GM21576 (cell line): ENCODE data around the gene ANKS1B.
A peak's percentile ranks its signal among the peaks of the same experiment; 100 is the strongest.
"Not testable (repeated sequence)": the region's sequence is repeated elsewhere in the genome, so short reads cannot be mapped to it uniquely, and the experiment has no call there.

Experiments used
- ATAC-seq: cut with Tn5 transposase; IDR thresholded peaks from one replicate; pipeline ENCODE4 v1.9.1; 2021; ENCODE audit warnings: mild to moderate bottlenecking, moderate library complexity; ENCODE audit not compliant: unreplicated experiment

Gene ANKS1B

GRCh38 chr12:99709619-99710018, 275.1 kb downstream of the ANKS1B start:
- no peak for ATAC-seq

- no peak for ATAC-seq
These were observed 275.6 kb downstream of the ANKS1B start for GRCh38 chr12:99709116-99709515.

GRCh38 chr12:99707883-99708282, 276.9 kb downstream of the ANKS1B start:
- ATAC-seq: no peak

GRCh38 chr12:99706736-99707473, 277.8 kb downstream of the ANKS1B start:
- ATAC-seq: no peak

- no peak for ATAC-seq
These were observed 280.3 kb downstream of the ANKS1B start for GRCh38 chr12:99704458-99704857.

- no peak for ATAC-seq
These were observed 280.7 kb downstream of the ANKS1B start for GRCh38 chr12:99704036-99704435.

GRCh38 chr12:99700032-99700431, 284.7 kb downstream of the ANKS1B start:
- no peak for ATAC-seq

GRCh38 chr12:99695050-99695449, 289.7 kb downstream of the ANKS1B start:
- no peak for ATAC-seq

GRCh38 chr12:99686142-99686541, 298.6 kb downstream of the ANKS1B start:
- ATAC-seq: no peak

GRCh38 chr12:99680276-99680675, 304.5 kb downstream of the ANKS1B start:
- no peak for ATAC-seq

GRCh38 chr12:99670635-99671034, 314.1 kb downstream of the ANKS1B start:
- no peak for ATAC-seq

GRCh38 chr12:99658671-99659349, 325.9 kb downstream of the ANKS1B start:
- no peak for ATAC-seq

- no peak for ATAC-seq
These were observed 335.2 kb downstream of the ANKS1B start for GRCh38 chr12:99649551-99649950.

- no peak for ATAC-seq
These were observed 336.6 kb downstream of the ANKS1B start for GRCh38 chr12:99648183-99648582.

GRCh38 chr12:99647453-99647852, 337.3 kb downstream of the ANKS1B start, which contains the start of gene GARIN6:
Gene GARIN6, plus strand, starts transcription at chr12:99647753. Its CDS starts 422 bp downstream, at chr12:99648175.
- no peak for ATAC-seq

- ATAC-seq: no peak
These were observed 340.1 kb downstream of the ANKS1B start for GRCh38 chr12:99644629-99645028.

GRCh38 chr12:99627459-99627858, 357.3 kb downstream of the ANKS1B start:
- ATAC-seq: no peak

GRCh38 chr12:99624591-99624990, 360.1 kb downstream of the ANKS1B start:
- not testable (repeated sequence) for ATAC-seq

GRCh38 chr12:99620159-99620479, 364.6 kb downstream of the ANKS1B start:
- no peak for ATAC-seq

- peak; percentile 98 for ATAC-seq
These were observed 365.2 kb downstream of the ANKS1B start for GRCh38 chr12:99619389-99620158.

- ATAC-seq: no peak
These were observed 366.1 kb downstream of the ANKS1B start for GRCh38 chr12:99618657-99619056.

GRCh38 chr12:99611599-99611998, 373.1 kb downstream of the ANKS1B start:
- ATAC-seq: no peak
